HCT116 (cell line): ENCODE results near the gene FAM118B. TPM values are rescaled to one million over a fixed set of nuclear protein-coding genes. Genes with fewer than 3 reads are reported as not detected.

Experiments used
- ATAC-seq: fragments of 200-7000 bp; cut with Tn5 transposase; 2 replicates; pipeline ENCODE4 v1.9.1; 2020; ENCODE audit warnings: mild to moderate bottlenecking, moderate library complexity
- BruUV-seq: library from RNA; stranded (reverse); fragments of 400-500 nt; replicated peaks from 2 replicates; lab custom pipeline; 2021; lab: Mats Ljungman, UMichigan
- CTCF ChIA-PET: fragments of 300-600 bp; sonication (Branson Sonifier 250); formaldehyde crosslinking; loops from one replicate; lab custom pipeline; 2021; ENCODE audit warnings: antibody characterized with exemption; lab: Charles Lee
- POLR2A ChIA-PET: fragments of 300-600, 350-600 bp; sonication (Branson Sonifier 250); formaldehyde crosslinking; loops from one replicate; lab custom pipeline; 2021; ENCODE audit warnings: antibody characterized with exemption; lab: Charles Lee
- RAD21 ChIA-PET, 2 experiments: fragments of 300-600 bp; sonication (Branson Sonifier 250); formaldehyde crosslinking; loops; one replicate each; lab custom pipeline; 2023; ENCODE audit warnings: low total read pairs in 2 of 2; ENCODE audit not compliant: uncharacterized antibody in 2 of 2, unreplicated experiment in 2 of 2, low non-redundant PET in 1 of 2; lab: Charles Lee
- DNase-seq: peaks from one replicate; pipeline ENCODE4 v3.0.0-alpha.2; 2010; ENCODE audit warnings: low read depth, low spot score
- H2AFZ ChIP-seq: fragments of 200-600 bp; shearing (Covaris generic), sonication (generic); 2 replicates; pipeline ENCODE4 v1.6.1; 2017; ENCODE audit warnings: low read depth, mixed run types, mixed read lengths, antibody characterized with exemption, low read length; ENCODE audit not compliant: poor library complexity, severe bottlenecking
- H3K27ac ChIP-seq: 2 replicates; pipeline ENCODE4 v1.5.1; 2012; ENCODE audit warnings: low read depth, low read length
- H3K27me3 ChIP-seq: fragments of 200-600 bp; sonication (generic); 2 replicates; pipeline ENCODE4 v1.6.1; 2016; ENCODE audit warnings: mixed run types, low read length, mixed read lengths; ENCODE audit not compliant: insufficient read depth
- H3K36me3 ChIP-seq, 2 experiments: fragments of 200-500 bp in 1 of 2; fragments of 200-600 bp in 1 of 2; sonication (Bioruptor generic) in 1 of 2; sonication (generic) in 1 of 2; 2 replicates each; pipeline versions ENCODE4 v1.5.1 to v1.6.1; 2014 to 2016; ENCODE audit warnings: low read length in 2 of 2, inconsistent platforms in 1 of 2, mixed read lengths in 1 of 2, mixed run types in 1 of 2; ENCODE audit not compliant: insufficient read depth in 2 of 2, control insufficient read depth in 1 of 2
- H3K4me1 ChIP-seq, 2 experiments: fragments of 200-600 bp in 1 of 2; sonication (generic) in 1 of 2; 2 replicates each; pipeline versions ENCODE4 v1.5.1 to v1.6.1; 2012 to 2017; ENCODE audit warnings: low read length in 2 of 2, inconsistent platforms in 1 of 2, mild to moderate bottlenecking in 1 of 2, mixed read lengths in 1 of 2, mixed run types in 1 of 2, moderate library complexity in 1 of 2; ENCODE audit not compliant: insufficient read depth in 2 of 2, control insufficient read depth in 1 of 2
- H3K4me2 ChIP-seq: fragments of 200-600 bp; sonication (generic); 2 replicates; pipeline ENCODE4 v1.6.1; 2017; ENCODE audit warnings: mixed run types, low read length, mixed read lengths
- H3K4me3 ChIP-seq, 2 experiments: fragments of 200-600 bp in 1 of 2; sonication (generic) in 1 of 2; replicated peaks in 1 of 2; 2 replicates each; pipeline ENCODE4 v1.5.1; 2011 to 2016; ENCODE audit warnings: low read length in 2 of 2, control low read depth in 1 of 2, low read depth in 1 of 2, mild to moderate bottlenecking in 1 of 2, mixed read lengths in 1 of 2, mixed run types in 1 of 2
- H3K79me2 ChIP-seq: fragments of 200-600 bp; sonication (generic); 2 replicates; pipeline ENCODE4 v1.6.1; 2017; ENCODE audit warnings: mild to moderate bottlenecking, mixed run types, low read length, moderate library complexity, mixed read lengths; ENCODE audit not compliant: insufficient read depth
- H3K9ac ChIP-seq: fragments of 200-600 bp; sonication (generic); 2 replicates; pipeline ENCODE4 v1.6.1; 2016; ENCODE audit warnings: low read length, mixed read lengths
- H3K9me2 ChIP-seq: fragments of 200-600 bp; sonication (generic), shearing (Covaris generic); 2 replicates; pipeline ENCODE4 v1.6.1; 2017; ENCODE audit warnings: mixed run types, mild to moderate bottlenecking, moderate library complexity; ENCODE audit not compliant: insufficient read depth
- H3K9me3 ChIP-seq, 2 experiments: fragments of 200-500 bp in 1 of 2; fragments of 200-600 bp in 1 of 2; sonication (Bioruptor generic) in 1 of 2; sonication (generic) in 1 of 2; 2 replicates each; pipeline ENCODE4 v1.6.1; 2014 to 2017; ENCODE audit warnings: low read length in 2 of 2, mixed read lengths in 2 of 2, inconsistent platforms in 1 of 2, low read depth in 1 of 2, mild to moderate bottlenecking in 1 of 2, mixed run types in 1 of 2, moderate library complexity in 1 of 2; ENCODE audit not compliant: control insufficient read depth in 1 of 2, insufficient read depth in 1 of 2
- H4K20me1 ChIP-seq: fragments of 200-600 bp; sonication (generic), shearing (Covaris generic); 2 replicates; pipeline ENCODE4 v1.6.1; 2017; ENCODE audit warnings: mixed run types, mild to moderate bottlenecking, moderate library complexity; ENCODE audit not compliant: insufficient read depth
- CEBPB ChIP-seq: IDR thresholded peaks from 2 replicates; pipeline ENCODE4 v1.6.1; 2012; ENCODE audit warnings: low read depth
- EGR1 ChIP-seq: IDR thresholded peaks from 2 replicates; pipeline ENCODE4 v1.6.1; 2012; ENCODE audit warnings: low read depth
- EZH2 ChIP-seq: fragments of 200-600 bp; sonication (generic); IDR thresholded peaks from 2 replicates; pipeline ENCODE4 v1.6.1; 2017; ENCODE audit warnings: antibody characterized with exemption, mixed run types
- FOSL1 ChIP-seq: IDR thresholded peaks from 2 replicates; pipeline ENCODE4 v1.6.1; 2012; ENCODE audit warnings: low read depth
- JUND ChIP-seq: IDR thresholded peaks from 2 replicates; pipeline ENCODE4 v1.6.1; 2012
- POLR2AphosphoS5 ChIP-seq: IDR thresholded peaks from 2 replicates; pipeline ENCODE4 v1.6.1; 2011; ENCODE audit warnings: mild to moderate bottlenecking, low read depth, low read length, moderate library complexity
- SP1 ChIP-seq: IDR thresholded peaks from 2 replicates; pipeline ENCODE4 v1.6.1; 2012; ENCODE audit warnings: low read depth
- SRF ChIP-seq: IDR thresholded peaks from 2 replicates; pipeline ENCODE4 v1.6.1; 2012; ENCODE audit warnings: low read depth
- TCF7L2 ChIP-seq: IDR thresholded peaks from 2 replicates; pipeline ENCODE4 v1.7.0; 2011; ENCODE audit warnings: borderline replicate concordance, inconsistent platforms; ENCODE audit not compliant: insufficient read depth, insufficient read length; ENCODE audit errors: extremely low read depth
- ZFX ChIP-seq: fragments of 450-650 bp; IDR thresholded peaks from 2 replicates; pipeline ENCODE4 v1.6.1; 2017
- ZNF274 ChIP-seq: fragments of 200-500 bp; sonication (Bioruptor generic); IDR thresholded peaks from 2 replicates; pipeline ENCODE4 v1.6.1; 2014; ENCODE audit warnings: mild to moderate bottlenecking, low read depth, low read length, inconsistent platforms
- intact Hi-C: fragments of 100-400 bp; cut with micrococcal nuclease; formaldehyde crosslinking; loops from 2 replicates; pipeline ENCODE4 v1.10.0; 2022
- total RNA-seq: library from RNA; stranded (reverse); gene quantifications from one replicate; pipeline ENCODE4 v1.2.1, GENCODE V29; 2021; ENCODE audit not compliant: unreplicated experiment
- TF ChIP-seq, protein P1 (sequence below): IDR thresholded peaks from 2 replicates; pipeline ENCODE4 v1.6.1; 2011; ENCODE audit warnings: mild to moderate bottlenecking, low read length, moderate library complexity; ENCODE audit not compliant: insufficient replicate concordance; ENCODE audit errors: extremely low read depth
- TF ChIP-seq, protein P2 (sequence below), 3 experiments: fragments of 200-600 bp in 1 of 3; sonication (generic) in 1 of 3; IDR thresholded peaks in 2 of 3; conservative IDR thresholded peaks in 1 of 3; 2 replicates each; pipeline ENCODE4 v1.5.1; 2012 to 2017; ENCODE audit warnings: low read depth in 2 of 3, low read length in 2 of 3, antibody characterized with exemption in 1 of 3, borderline replicate concordance in 1 of 3, control low read depth in 1 of 3, mild to moderate bottlenecking in 1 of 3, mixed read lengths in 1 of 3, mixed run types in 1 of 3, moderate library complexity in 1 of 3; ENCODE audit not compliant: insufficient read depth in 1 of 3
- TF ChIP-seq, protein P3 (sequence below): IDR thresholded peaks from 2 replicates; pipeline ENCODE4 v1.6.1; 2012; ENCODE audit warnings: low read depth
- TF ChIP-seq, protein P4 (sequence below): IDR thresholded peaks from 2 replicates; pipeline ENCODE4 v1.6.1; 2012

Gene FAM118B
- total RNA-seq, 1 experiment from 2014 or later: 12.8 TPM

DNA sequence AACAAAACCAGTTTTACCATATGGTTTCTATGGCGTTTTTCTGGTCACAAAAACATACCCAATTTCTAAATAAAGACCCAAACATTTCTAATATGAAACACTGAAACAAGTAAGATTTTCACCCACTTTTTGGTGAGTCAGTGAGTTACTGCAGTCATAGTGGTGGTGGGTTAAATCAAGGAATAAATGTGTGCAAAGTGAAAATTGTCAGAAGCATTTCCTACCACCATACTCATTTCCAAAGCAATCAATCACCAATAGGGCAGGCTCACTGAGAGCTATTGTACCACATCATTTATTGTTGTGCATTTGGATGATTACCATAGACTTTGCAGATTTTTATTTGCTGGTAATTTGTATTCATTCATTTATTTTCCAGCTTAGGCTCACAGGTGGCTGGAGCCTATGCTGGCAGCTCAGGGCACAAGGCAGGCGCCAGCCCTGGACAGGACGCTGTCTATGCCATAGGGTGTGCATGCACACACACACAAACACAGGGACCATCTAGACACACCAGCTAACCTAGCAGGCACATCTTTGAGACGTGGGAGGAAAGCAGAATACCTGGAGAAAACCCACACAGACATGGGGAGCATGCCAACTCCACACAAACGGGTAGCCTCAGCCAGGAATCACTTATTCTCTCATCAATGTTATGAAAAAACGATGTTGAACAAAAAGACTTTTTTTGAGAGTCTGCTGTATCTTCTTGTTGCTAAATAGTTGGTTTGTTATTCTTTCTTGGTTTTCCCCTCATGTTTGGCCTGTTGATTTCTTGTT, 5.1 kb downstream of the FAM118B start:
- ATAC-seq (no peak), DNase-seq (no peak)
- no peaks in the 10 kb centered on the region for H3K9me2 ChIP-seq
- H3K27ac ChIP-seq: no peak overlapping the region
- ChIA-PET POLR2A (no interaction called here), RAD21 (no interaction called here), CTCF (no interaction called here)
- H4K20me1 ChIP-seq: no peaks in the 10 kb centered on the region
- BruUV-seq: no TSS peak
- H3K4me2 ChIP-seq: no peak overlapping the region
- H3K79me2 ChIP-seq: peaks cover 90% of the 10 kb centered on the region
- H3K4me1 ChIP-seq: peaks cover 0 to 9% of the 10 kb centered on the region in 2 experiments; a peak in 3 of 4 replicates
- H3K9ac ChIP-seq: no peak overlapping the region
- no peak overlapping the region for H2AFZ ChIP-seq
- TF ChIP-seq SP1: no peak
- TF ChIP-seq, protein P1, sequence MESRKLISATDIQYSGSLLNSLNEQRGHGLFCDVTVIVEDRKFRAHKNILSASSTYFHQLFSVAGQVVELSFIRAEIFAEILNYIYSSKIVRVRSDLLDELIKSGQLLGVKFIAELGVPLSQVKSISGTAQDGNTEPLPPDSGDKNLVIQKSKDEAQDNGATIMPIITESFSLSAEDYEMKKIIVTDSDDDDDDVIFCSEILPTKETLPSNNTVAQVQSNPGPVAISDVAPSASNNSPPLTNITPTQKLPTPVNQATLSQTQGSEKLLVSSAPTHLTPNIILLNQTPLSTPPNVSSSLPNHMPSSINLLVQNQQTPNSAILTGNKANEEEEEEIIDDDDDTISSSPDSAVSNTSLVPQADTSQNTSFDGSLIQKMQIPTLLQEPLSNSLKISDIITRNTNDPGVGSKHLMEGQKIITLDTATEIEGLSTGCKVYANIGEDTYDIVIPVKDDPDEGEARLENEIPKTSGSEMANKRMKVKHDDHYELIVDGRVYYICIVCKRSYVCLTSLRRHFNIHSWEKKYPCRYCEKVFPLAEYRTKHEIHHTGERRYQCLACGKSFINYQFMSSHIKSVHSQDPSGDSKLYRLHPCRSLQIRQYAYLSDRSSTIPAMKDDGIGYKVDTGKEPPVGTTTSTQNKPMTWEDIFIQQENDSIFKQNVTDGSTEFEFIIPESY: no peak
- no peak for TF ChIP-seq EGR1
- TF ChIP-seq, protein P2, sequence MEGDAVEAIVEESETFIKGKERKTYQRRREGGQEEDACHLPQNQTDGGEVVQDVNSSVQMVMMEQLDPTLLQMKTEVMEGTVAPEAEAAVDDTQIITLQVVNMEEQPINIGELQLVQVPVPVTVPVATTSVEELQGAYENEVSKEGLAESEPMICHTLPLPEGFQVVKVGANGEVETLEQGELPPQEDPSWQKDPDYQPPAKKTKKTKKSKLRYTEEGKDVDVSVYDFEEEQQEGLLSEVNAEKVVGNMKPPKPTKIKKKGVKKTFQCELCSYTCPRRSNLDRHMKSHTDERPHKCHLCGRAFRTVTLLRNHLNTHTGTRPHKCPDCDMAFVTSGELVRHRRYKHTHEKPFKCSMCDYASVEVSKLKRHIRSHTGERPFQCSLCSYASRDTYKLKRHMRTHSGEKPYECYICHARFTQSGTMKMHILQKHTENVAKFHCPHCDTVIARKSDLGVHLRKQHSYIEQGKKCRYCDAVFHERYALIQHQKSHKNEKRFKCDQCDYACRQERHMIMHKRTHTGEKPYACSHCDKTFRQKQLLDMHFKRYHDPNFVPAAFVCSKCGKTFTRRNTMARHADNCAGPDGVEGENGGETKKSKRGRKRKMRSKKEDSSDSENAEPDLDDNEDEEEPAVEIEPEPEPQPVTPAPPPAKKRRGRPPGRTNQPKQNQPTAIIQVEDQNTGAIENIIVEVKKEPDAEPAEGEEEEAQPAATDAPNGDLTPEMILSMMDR (IDR thresholded peaks at IDR 0.05 in 2 of 3, conservative IDR thresholded peaks at IDR 0.05 in 1 of 3; ENCODE audit: borderline replicate concordance in 1 of 3, insufficient read depth in 1 of 3, low read depth in 2 of 3, low read length in 2 of 3): no peak
- no peak for TF ChIP-seq JUND
- TF ChIP-seq ZFX: no peak
- TF ChIP-seq TCF7L2: no peak
- TF ChIP-seq, protein P3, sequence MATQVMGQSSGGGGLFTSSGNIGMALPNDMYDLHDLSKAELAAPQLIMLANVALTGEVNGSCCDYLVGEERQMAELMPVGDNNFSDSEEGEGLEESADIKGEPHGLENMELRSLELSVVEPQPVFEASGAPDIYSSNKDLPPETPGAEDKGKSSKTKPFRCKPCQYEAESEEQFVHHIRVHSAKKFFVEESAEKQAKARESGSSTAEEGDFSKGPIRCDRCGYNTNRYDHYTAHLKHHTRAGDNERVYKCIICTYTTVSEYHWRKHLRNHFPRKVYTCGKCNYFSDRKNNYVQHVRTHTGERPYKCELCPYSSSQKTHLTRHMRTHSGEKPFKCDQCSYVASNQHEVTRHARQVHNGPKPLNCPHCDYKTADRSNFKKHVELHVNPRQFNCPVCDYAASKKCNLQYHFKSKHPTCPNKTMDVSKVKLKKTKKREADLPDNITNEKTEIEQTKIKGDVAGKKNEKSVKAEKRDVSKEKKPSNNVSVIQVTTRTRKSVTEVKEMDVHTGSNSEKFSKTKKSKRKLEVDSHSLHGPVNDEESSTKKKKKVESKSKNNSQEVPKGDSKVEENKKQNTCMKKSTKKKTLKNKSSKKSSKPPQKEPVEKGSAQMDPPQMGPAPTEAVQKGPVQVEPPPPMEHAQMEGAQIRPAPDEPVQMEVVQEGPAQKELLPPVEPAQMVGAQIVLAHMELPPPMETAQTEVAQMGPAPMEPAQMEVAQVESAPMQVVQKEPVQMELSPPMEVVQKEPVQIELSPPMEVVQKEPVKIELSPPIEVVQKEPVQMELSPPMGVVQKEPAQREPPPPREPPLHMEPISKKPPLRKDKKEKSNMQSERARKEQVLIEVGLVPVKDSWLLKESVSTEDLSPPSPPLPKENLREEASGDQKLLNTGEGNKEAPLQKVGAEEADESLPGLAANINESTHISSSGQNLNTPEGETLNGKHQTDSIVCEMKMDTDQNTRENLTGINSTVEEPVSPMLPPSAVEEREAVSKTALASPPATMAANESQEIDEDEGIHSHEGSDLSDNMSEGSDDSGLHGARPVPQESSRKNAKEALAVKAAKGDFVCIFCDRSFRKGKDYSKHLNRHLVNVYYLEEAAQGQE: no peak
- TF ChIP-seq POLR2AphosphoS5: no peak
- TF ChIP-seq FOSL1: no peak
- TF ChIP-seq CEBPB: no peak
- no peak for TF ChIP-seq SRF
- TF ChIP-seq EZH2: no peak
- no peak for TF ChIP-seq ZNF274
- TF ChIP-seq, protein P4, sequence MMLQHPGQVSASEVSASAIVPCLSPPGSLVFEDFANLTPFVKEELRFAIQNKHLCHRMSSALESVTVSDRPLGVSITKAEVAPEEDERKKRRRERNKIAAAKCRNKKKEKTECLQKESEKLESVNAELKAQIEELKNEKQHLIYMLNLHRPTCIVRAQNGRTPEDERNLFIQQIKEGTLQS: no peak
- no peak overlapping the region for H3K4me3 ChIP-seq
- H3K27me3 ChIP-seq: no peaks in the 10 kb centered on the region
- no peaks in the 10 kb centered on the region for H3K36me3 ChIP-seq
- intact Hi-C loops: no loop called here
- no peaks in the 10 kb centered on the region for H3K9me3 ChIP-seq
